ENCODE measurements around the gene MYO7A.
A peak's percentile ranks its signal among the peaks of the same experiment; 100 is the strongest.

The MYO7A gene

DNA sequence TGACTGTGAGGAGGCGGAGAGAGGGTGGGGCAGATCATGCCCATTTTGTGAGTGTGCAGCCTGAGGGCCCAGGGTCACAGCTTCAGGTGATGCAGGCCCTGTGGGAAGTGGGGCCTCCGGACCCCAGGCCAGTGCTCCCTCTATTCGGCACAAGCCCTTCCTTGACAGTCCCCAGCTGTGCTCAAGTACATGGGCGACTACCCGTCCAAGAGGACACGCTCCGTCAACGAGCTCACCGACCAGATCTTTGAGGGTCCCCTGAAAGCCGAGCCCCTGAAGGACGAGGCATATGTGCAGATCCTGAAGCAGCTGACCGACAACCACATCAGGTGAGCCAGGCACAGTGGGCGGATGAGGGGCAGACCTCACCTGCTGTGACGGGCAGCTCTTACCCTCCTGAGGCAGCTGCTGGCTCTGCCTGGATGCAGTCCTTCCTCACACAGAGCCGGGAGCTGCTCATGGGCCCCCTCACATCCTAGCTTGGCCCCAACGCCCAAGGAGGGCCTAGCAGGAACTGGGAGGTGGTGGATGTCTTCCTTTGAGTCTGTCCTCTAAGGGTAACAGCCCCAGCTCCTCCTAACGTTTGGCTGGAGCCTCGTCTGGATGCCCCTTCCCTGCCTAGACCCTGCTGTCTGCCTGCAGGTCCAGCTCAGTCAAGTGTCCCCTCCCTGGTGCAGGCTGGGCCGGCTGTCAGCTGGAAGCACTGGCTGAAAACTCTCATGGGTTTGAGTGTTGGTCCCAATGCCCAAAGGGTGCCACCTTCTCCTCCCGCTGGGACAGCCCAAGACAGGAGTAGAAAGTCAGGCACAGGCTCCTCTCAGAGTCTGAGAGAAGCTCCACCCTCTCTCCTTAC lies 76.1 kb downstream of the MYO7A start:
- no peak overlapping the region for H2BK15ac ChIP-seq (ENCODE audit: low read depth, poor library complexity, severe bottlenecking)
- H3K79me1 ChIP-seq (replicated peaks; ENCODE audit: low read length, poor library complexity, severe bottlenecking): no peaks in the 10 kb centered on the region
- H3K9me3 ChIP-seq (ENCODE audit: control insufficient read depth, low read length): no peaks in the 10 kb centered on the region
- peaks cover 1% of the 10 kb centered on the region for H3K4me1 ChIP-seq (ENCODE audit: control insufficient read depth, insufficient read depth, low read depth, low read length)
- no peak overlapping the region for H2BK120ac ChIP-seq (ENCODE audit: low read depth, low read length)
- H3K4me2 ChIP-seq (ENCODE audit: low read length, poor library complexity, severe bottlenecking): no peak overlapping the region
- H3K9ac ChIP-seq (ENCODE audit: low read length): no peak overlapping the region
- peak overlapping the region in 1 of 2 experiments; percentile 74 for H3K14ac ChIP-seq (ENCODE audit: low read length in 2 of 2)
- H2BK5ac ChIP-seq (ENCODE audit: low read depth, low read length, poor library complexity, severe bottlenecking): no peak overlapping the region
- no peak overlapping the region for H3K27ac ChIP-seq (ENCODE audit: low read length, poor library complexity, severe bottlenecking)
- H3K18ac ChIP-seq (ENCODE audit: low read depth in 1 of 2, low read length in 2 of 2): no peak overlapping the region
- H4K8ac ChIP-seq (ENCODE audit: low read length): no peak overlapping the region
- 87% methylated on average over 20 of the region's 20 CpGs for WGBS
- H4K91ac ChIP-seq (ENCODE audit: low read length): peak overlapping the region; percentile 1
- no peak for DNase-seq
- peaks cover 9 to 11% of the 10 kb centered on the region in 2 experiments for H3K27me3 ChIP-seq (ENCODE audit: control insufficient read depth in 1 of 2, insufficient read depth in 1 of 2, low read length in 2 of 2)
- no peak overlapping the region for H3K23ac ChIP-seq (ENCODE audit: low read length in 2 of 2)
- no peak overlapping the region for H2BK12ac ChIP-seq (ENCODE audit: low read length in 2 of 2)
- no peak overlapping the region for H2AK5ac ChIP-seq (ENCODE audit: low read length, severe bottlenecking)
- H3K4ac ChIP-seq (ENCODE audit: low read depth in 1 of 2, low read length in 2 of 2): no peak overlapping the region
- H3K36me3 ChIP-seq (ENCODE audit: control insufficient read depth in 1 of 2, insufficient read depth in 2 of 2, low read depth in 1 of 2, low read length in 2 of 2): no peaks in the 10 kb centered on the region
- H2AFZ ChIP-seq (ENCODE audit: low read depth, low read length): no peak overlapping the region
- no peak overlapping the region for H3K4me3 ChIP-seq (ENCODE audit: insufficient read depth in 1 of 2, low read depth in 1 of 2, low read length in 2 of 2)

DNA sequence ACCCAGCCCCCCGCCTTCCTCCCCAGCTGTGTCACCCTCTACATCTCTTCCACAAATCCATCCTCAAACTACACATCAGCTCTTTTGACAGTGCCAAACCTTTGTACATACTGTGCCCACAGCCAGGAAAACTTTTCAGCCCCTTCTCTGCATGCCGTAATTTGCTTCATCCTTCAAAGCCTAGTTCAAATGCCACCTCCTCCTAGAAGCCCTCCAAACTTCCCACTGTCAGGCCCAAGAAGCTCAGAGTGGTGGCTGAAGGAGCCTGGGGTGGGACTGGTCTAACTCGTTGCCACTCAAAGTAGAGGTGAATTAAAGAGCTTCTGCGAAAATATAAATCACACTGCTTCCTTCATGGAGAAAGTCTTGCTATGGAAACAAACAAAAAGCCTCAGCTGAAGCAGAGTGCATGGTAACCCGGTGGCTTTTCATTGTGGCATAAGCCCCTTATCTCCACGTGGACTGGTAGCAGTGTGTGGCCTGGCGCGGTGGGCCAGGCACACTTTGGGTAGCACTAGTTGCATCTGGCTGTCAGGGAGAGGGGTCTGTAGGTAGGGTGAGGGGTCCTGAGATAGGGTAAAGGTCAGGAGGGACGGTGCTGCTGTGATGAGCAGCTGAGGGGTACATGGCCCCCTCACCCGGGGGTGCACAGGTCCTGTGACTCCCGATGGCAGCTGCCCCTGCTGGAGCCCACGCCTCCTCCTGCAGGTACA lies 76.9 kb downstream of the MYO7A start:
- Histone ChIP-seq H2BK12ac (ENCODE audit: low read length in 2 of 2) (no peak overlapping the region), H3K27ac (ENCODE audit: low read length, poor library complexity, severe bottlenecking) (no peak overlapping the region), H2BK5ac (ENCODE audit: low read depth, low read length, poor library complexity, severe bottlenecking) (no peak overlapping the region), H2AFZ (ENCODE audit: low read depth, low read length) (no peak overlapping the region), H2BK120ac (ENCODE audit: low read depth, low read length) (no peak overlapping the region), H3K4me2 (ENCODE audit: low read length, poor library complexity, severe bottlenecking) (no peak overlapping the region), H3K14ac (ENCODE audit: low read length in 2 of 2) (no peak overlapping the region), H3K4me3 (ENCODE audit: insufficient read depth in 1 of 2, low read depth in 1 of 2, low read length in 2 of 2) (no peak overlapping the region), H4K8ac (ENCODE audit: low read length) (no peak overlapping the region), H3K18ac (ENCODE audit: low read depth in 1 of 2, low read length in 2 of 2) (no peak overlapping the region), H3K79me1 (replicated peaks; ENCODE audit: low read length, poor library complexity, severe bottlenecking) (no peaks in the 10 kb centered on the region), H3K23ac (ENCODE audit: low read length in 2 of 2) (no peak overlapping the region), H2AK5ac (ENCODE audit: low read length, severe bottlenecking) (no peak overlapping the region), H3K4me1 (ENCODE audit: control insufficient read depth, insufficient read depth, low read depth, low read length) (peaks cover 1% of the 10 kb centered on the region), H2BK15ac (ENCODE audit: low read depth, poor library complexity, severe bottlenecking) (no peak overlapping the region), H4K91ac (ENCODE audit: low read length) (no peak overlapping the region), H3K9ac (ENCODE audit: low read length) (no peak overlapping the region), H3K27me3 (ENCODE audit: control insufficient read depth in 1 of 2, insufficient read depth in 1 of 2, low read length in 2 of 2) (peaks cover 10 to 11% of the 10 kb centered on the region in 2 experiments), H3K4ac (ENCODE audit: low read depth in 1 of 2, low read length in 2 of 2) (no peak overlapping the region), H3K9me3 (ENCODE audit: control insufficient read depth, low read length) (no peaks in the 10 kb centered on the region), H3K36me3 (ENCODE audit: control insufficient read depth in 1 of 2, insufficient read depth in 2 of 2, low read depth in 1 of 2, low read length in 2 of 2) (no peaks in the 10 kb centered on the region)
- DNase-seq: no peak
- WGBS: 90% methylated on average over 12 of the region's 12 CpGs

DNA sequence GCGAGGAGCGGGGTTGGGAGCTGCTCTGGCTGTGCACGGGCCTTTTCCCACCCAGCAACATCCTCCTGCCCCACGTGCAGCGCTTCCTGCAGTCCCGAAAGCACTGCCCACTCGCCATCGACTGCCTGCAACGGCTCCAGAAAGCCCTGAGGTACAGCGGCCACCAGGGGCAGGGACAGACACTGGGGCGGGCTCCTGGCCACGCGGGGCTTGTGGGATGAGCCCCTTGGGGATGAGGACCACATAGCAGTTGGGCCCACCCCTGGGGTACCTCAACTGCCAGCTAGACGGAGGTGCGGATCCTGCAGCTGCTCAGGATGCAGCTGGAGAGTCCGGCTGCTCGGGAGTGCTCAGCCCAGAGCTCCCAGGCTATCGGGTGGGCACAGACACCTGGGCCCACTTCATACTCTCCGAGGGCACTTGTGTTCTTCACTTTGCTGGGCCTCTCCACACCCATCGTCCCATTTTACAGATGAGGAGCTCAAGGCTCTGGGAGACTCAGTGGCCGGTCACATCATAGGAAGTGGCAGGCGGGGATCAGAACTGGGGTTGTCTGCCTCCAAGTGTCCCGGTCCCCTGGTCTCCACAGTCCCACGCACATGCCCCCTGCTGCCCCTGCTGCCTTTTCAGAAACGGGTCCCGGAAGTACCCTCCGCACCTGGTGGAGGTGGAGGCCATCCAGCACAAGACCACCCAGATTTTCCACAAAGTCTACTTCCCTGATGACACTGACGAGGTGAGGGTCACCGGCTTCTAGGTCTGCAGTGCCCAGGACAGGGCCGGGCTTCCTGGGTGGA lies 77.6 kb downstream of the MYO7A start:
- no peak overlapping the region for H3K4ac ChIP-seq (ENCODE audit: low read depth in 1 of 2, low read length in 2 of 2)
- no peak overlapping the region for H2BK120ac ChIP-seq (ENCODE audit: low read depth, low read length)
- no peak overlapping the region for H3K18ac ChIP-seq (ENCODE audit: low read depth in 1 of 2, low read length in 2 of 2)
- H3K23ac ChIP-seq (ENCODE audit: low read length in 2 of 2): no peak overlapping the region
- H2BK15ac ChIP-seq (ENCODE audit: low read depth, poor library complexity, severe bottlenecking): no peak overlapping the region
- no peak overlapping the region for H3K27ac ChIP-seq (ENCODE audit: low read length, poor library complexity, severe bottlenecking)
- H3K4me1 ChIP-seq (ENCODE audit: control insufficient read depth, insufficient read depth, low read depth, low read length): peaks cover 1% of the 10 kb centered on the region
- no peak overlapping the region for H2AFZ ChIP-seq (ENCODE audit: low read depth, low read length)
- H3K27me3 ChIP-seq (ENCODE audit: control insufficient read depth in 1 of 2, insufficient read depth in 1 of 2, low read length in 2 of 2): peaks cover 10 to 16% of the 10 kb centered on the region in 2 experiments
- no peak overlapping the region for H2AK5ac ChIP-seq (ENCODE audit: low read length, severe bottlenecking)
- no peak overlapping the region for H4K91ac ChIP-seq (ENCODE audit: low read length)
- H3K4me2 ChIP-seq (ENCODE audit: low read length, poor library complexity, severe bottlenecking): no peak overlapping the region
- no peaks in the 10 kb centered on the region for H3K79me1 ChIP-seq (replicated peaks; ENCODE audit: low read length, poor library complexity, severe bottlenecking)
- H3K9me3 ChIP-seq (ENCODE audit: control insufficient read depth, low read length): no peaks in the 10 kb centered on the region
- H2BK5ac ChIP-seq (ENCODE audit: low read depth, low read length, poor library complexity, severe bottlenecking): no peak overlapping the region
- H2BK12ac ChIP-seq (ENCODE audit: low read length in 2 of 2): no peak overlapping the region
- H4K8ac ChIP-seq (ENCODE audit: low read length): no peak overlapping the region
- DNase-seq: no peak
- H3K36me3 ChIP-seq (ENCODE audit: control insufficient read depth in 1 of 2, insufficient read depth in 2 of 2, low read depth in 1 of 2, low read length in 2 of 2): no peaks in the 10 kb centered on the region
- 91% methylated on average over 29 of the region's 30 CpGs for WGBS
- H3K4me3 ChIP-seq (ENCODE audit: insufficient read depth in 1 of 2, low read depth in 1 of 2, low read length in 2 of 2): no peak overlapping the region
- no peak overlapping the region for H3K9ac ChIP-seq (ENCODE audit: low read length)
- peak overlapping the region in 1 of 2 experiments; percentile 12 for H3K14ac ChIP-seq (ENCODE audit: low read length in 2 of 2)

Measured in mesenchymal stem cell (in vitro differentiated cells and primary cell).